Ureter (tissue), 1 donor: ENCODE results near the gene OSBPL2. TPM values are rescaled to one million over a fixed set of nuclear protein-coding genes. Genes with fewer than 3 reads are reported as not detected.

Experiments used
- DNase-seq: peaks from one replicate; pipeline ENCODE4 v3.0.0-alpha.2; 2020; ENCODE audit warnings: low spot score
- total RNA-seq: library from RNA; stranded (reverse); gene quantifications from one replicate; pipeline ENCODE4 v1.2.4, GENCODE V29; 2023
- donor health status: DM: yes; HTN: yes; CAD: no.

OSBPL2 gene
- total RNA-seq, 1 donor from 2014 or later: 130 TPM

DNA sequence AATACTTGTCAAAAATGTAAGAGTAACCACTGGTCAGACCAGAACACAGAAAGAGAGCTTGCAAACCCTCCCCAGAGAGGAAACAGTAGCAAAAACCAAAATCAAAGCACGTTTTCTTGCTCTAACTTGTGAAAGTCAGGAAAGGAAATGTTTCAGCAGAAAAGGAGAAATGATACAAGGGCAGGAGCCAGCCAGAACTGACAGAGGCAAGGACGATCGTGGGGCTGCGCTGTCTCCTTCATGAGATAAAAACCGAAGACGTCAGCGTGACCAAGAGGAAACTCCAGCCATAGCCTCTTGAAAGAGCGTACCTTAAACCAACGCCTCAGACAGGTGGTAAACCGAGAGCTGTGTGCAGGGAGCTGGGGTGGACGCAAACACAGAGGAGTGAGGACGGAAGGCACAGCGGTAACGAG lies 101.3 kb downstream of the OSBPL2 start:
- DNase-seq: no peak

DNA sequence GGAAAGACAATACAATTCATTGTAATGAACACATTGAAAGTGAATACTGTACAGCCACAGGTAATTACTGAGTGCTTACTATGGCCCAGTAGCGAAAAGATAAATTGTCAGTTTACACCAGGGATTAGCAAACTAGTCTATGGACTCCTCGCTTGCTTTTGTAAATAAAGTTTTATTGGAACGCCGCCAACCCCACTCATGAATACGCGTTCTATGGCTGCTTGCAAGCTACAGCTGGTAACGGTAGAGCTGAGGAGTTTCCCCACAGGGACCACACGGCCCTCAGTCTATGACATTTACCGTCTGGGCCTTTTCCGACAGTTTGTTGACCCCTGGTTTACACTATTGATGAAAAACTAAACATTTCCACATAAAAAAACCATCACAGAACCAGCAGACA lies 104.6 kb downstream of the OSBPL2 start:
- DNase-seq: no peak

DNA sequence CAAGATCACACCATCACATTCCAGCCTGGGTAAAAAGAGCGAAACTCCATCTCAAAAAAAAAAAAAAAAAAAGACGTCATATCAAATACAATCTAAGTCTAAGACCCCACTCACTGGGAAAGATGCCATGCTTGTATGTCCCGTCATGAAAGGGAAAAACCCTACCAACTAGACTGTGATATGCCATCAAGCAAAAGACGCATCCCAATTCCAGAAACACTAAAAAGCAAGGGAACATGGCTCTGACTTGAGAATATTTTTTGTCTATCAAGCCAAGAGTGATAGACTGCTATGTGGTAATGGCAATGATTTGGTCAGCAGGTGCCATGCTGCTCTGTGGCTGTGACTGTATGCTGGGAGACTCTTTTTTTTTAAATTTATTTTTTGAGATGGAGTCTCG lies 105.8 kb downstream of the OSBPL2 start:
- DNase-seq: no peak

DNA sequence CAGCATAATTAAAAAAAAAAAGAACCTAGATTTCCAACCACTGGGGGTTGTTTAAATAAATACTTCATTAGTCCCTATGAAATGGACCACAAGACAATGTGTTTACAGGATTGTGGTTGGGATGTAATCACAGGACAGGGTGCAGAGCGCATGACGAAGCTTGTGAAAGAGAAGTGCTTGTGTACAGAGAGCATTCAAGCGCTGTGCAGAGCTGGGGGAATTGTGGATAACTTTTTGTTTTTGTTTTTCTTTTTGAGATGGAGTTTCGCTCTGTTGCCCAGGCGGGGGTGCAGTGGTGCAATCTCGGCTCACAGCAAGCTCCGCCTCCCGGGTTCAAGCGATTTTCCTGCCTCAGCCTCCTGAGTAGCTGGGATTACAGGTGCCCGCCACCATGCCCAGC lies 106.5 kb downstream of the OSBPL2 start:
- DNase-seq: no peak

Other genes with a start within 250 kb of the OSBPL2 start
- 31.3 TPM for gene TAF4, start 172.6 kb upstream of the OSBPL2 start, total RNA-seq
- 39.0 TPM for gene LSM14B, start 116.0 kb upstream of the OSBPL2 start, total RNA-seq
- gene PSMA7, start 95.1 kb upstream of the OSBPL2 start, total RNA-seq: 181 TPM
- gene SS18L1, start 94.8 kb upstream of the OSBPL2 start, total RNA-seq: 15.6 TPM
- gene MTG2, start 55.5 kb upstream of the OSBPL2 start, total RNA-seq: 35.5 TPM
- gene HRH3, start 18.2 kb upstream of the OSBPL2 start, total RNA-seq: 4.2 TPM
- 72.6 TPM for gene ADRM1, start 64.5 kb downstream of the OSBPL2 start, total RNA-seq
- gene LAMA5, start 128.8 kb downstream of the OSBPL2 start, total RNA-seq: 433 TPM
- gene RPS21, start 148.6 kb downstream of the OSBPL2 start, total RNA-seq: 1,691 TPM
- gene CABLES2, start 168.8 kb downstream of the OSBPL2 start, total RNA-seq: 4.0 TPM
- 11.4 TPM for gene RBBP8NL, start 189.0 kb downstream of the OSBPL2 start, total RNA-seq
- 4.1 TPM for gene GATA5, start 237.5 kb downstream of the OSBPL2 start, total RNA-seq